H9 (cell line): ENCODE measurements around the gene PPP2R2B. TPM values are rescaled to one million over a fixed set of nuclear protein-coding genes. Genes with fewer than 3 reads are reported as not detected.

Experiments used
- DNase-seq: peaks from one replicate; pipeline ENCODE4 v3.0.0-alpha.2; 2017
- H2AFZ ChIP-seq: one replicate; pipeline ENCODE4 v1.6.1; 2013; ENCODE audit warnings: mild to moderate bottlenecking, low read length, control low read depth, moderate library complexity
- H2AK5ac ChIP-seq: 2 replicates; pipeline ENCODE4 v1.6.1; 2013; ENCODE audit warnings: low read length, control low read depth, mixed read lengths; ENCODE audit not compliant: insufficient read length
- H2BK120ac ChIP-seq: one replicate; pipeline ENCODE4 v1.6.1; 2013; ENCODE audit warnings: low read depth, mild to moderate bottlenecking, low read length, control low read depth, inconsistent platforms; ENCODE audit not compliant: poor library complexity, severe bottlenecking
- H2BK12ac ChIP-seq: 2 replicates; pipeline ENCODE4 v1.6.1; 2013; ENCODE audit warnings: low read length, control low read depth, mixed read lengths, low read depth; ENCODE audit not compliant: insufficient read length
- H2BK15ac ChIP-seq: 2 replicates; pipeline ENCODE4 v1.6.1; 2013; ENCODE audit warnings: low read depth, low read length, control low read depth
- H2BK20ac ChIP-seq: one replicate; pipeline ENCODE4 v1.6.1; 2013; ENCODE audit warnings: low read depth, mild to moderate bottlenecking, low read length, control low read depth, inconsistent platforms; ENCODE audit not compliant: poor library complexity, severe bottlenecking
- H2BK5ac ChIP-seq: 2 replicates; pipeline ENCODE4 v1.6.1; 2013; ENCODE audit warnings: low read length, control low read depth, mixed read lengths; ENCODE audit not compliant: insufficient read length
- H3K14ac ChIP-seq: 2 replicates; pipeline ENCODE4 v1.6.1; 2013; ENCODE audit warnings: low read length, control low read depth; ENCODE audit not compliant: insufficient read depth
- H3K18ac ChIP-seq: 2 replicates; pipeline ENCODE4 v1.6.1; 2013; ENCODE audit warnings: low read depth, mild to moderate bottlenecking, mixed read lengths, low read length, control low read depth; ENCODE audit not compliant: insufficient read length
- H3K23ac ChIP-seq: 2 replicates; pipeline ENCODE4 v1.6.1; 2013; ENCODE audit warnings: low read length, control low read depth, mixed read lengths, low read depth; ENCODE audit not compliant: insufficient read length
- H3K23me2 ChIP-seq: 2 replicates; pipeline ENCODE4 v1.6.1; 2013; ENCODE audit warnings: low read depth, mild to moderate bottlenecking, mixed read lengths, low read length, control low read depth; ENCODE audit not compliant: insufficient read length, poor library complexity, severe bottlenecking
- H3K27ac ChIP-seq: 2 replicates; pipeline ENCODE4 v1.5.1; 2013; ENCODE audit warnings: low read length, control low read depth, mixed read lengths, low read depth; ENCODE audit not compliant: insufficient read length
- H3K27me3 ChIP-seq: 2 replicates; pipeline ENCODE4 v1.6.1; 2013; ENCODE audit warnings: low read length, control low read depth, inconsistent platforms; ENCODE audit not compliant: insufficient read depth
- H3K4ac ChIP-seq: 2 replicates; pipeline ENCODE4 v1.6.1; 2013; ENCODE audit warnings: low read depth, mild to moderate bottlenecking, control low read depth, inconsistent platforms, low read length, moderate library complexity
- H3K4me1 ChIP-seq: 2 replicates; pipeline ENCODE4 v1.6.1; 2013; ENCODE audit warnings: low read length, control low read depth, inconsistent platforms; ENCODE audit not compliant: insufficient read depth
- H3K4me2 ChIP-seq: 2 replicates; pipeline ENCODE4 v1.6.1; 2013; ENCODE audit warnings: low read length, control low read depth, mixed read lengths; ENCODE audit not compliant: insufficient read length, insufficient read depth
- H3K56ac ChIP-seq: 2 replicates; pipeline ENCODE4 v1.6.1; 2013; ENCODE audit warnings: low read depth, mild to moderate bottlenecking, mixed read lengths, low read length, control low read depth; ENCODE audit not compliant: insufficient read length
- H3K79me1 ChIP-seq: 2 replicates; pipeline ENCODE4 v1.6.1; 2013; ENCODE audit warnings: low read depth, mild to moderate bottlenecking, moderate library complexity, low read length, control low read depth, inconsistent platforms; ENCODE audit not compliant: insufficient read depth, poor library complexity, severe bottlenecking
- H3K79me2 ChIP-seq: 2 replicates; pipeline ENCODE4 v1.6.1; 2013; ENCODE audit warnings: low read length, control low read depth, inconsistent platforms; ENCODE audit not compliant: insufficient read depth
- H3K9ac ChIP-seq: 2 replicates; pipeline ENCODE4 v1.6.1; 2013; ENCODE audit warnings: low read length, control low read depth, mixed read lengths; ENCODE audit not compliant: insufficient read length; ENCODE audit errors: extremely low read depth
- H3K9me3 ChIP-seq: one replicate; pipeline ENCODE4 v1.6.1; 2013; ENCODE audit warnings: low read depth, low read length, inconsistent platforms; ENCODE audit not compliant: control insufficient read depth
- H3T11ph ChIP-seq: one replicate; pipeline ENCODE4 v1.6.1; 2013; ENCODE audit warnings: mild to moderate bottlenecking, low read length, control low read depth, inconsistent platforms
- H4K20me1 ChIP-seq: one replicate; pipeline ENCODE4 v1.6.1; 2013; ENCODE audit not compliant: control insufficient read depth, insufficient read length, insufficient read depth
- H4K5ac ChIP-seq: 2 replicates; pipeline ENCODE4 v1.6.1; 2013; ENCODE audit warnings: low read depth, mild to moderate bottlenecking, mixed read lengths, low read length, control low read depth; ENCODE audit not compliant: insufficient read length
- H4K8ac ChIP-seq: replicated peaks from 2 replicates; pipeline ENCODE4 v1.6.1; 2013; ENCODE audit warnings: low read length, control low read depth, mixed read lengths, low read depth; ENCODE audit not compliant: insufficient read length
- H4K91ac ChIP-seq: 2 replicates; pipeline ENCODE4 v1.6.1; 2013; ENCODE audit warnings: low read depth, mild to moderate bottlenecking, moderate library complexity, mixed read lengths, low read length, control low read depth; ENCODE audit not compliant: insufficient read length
- H3K27ac Mint-ChIP-seq, 3 experiments: 2 replicates in 2 of 3; 3 replicates in 1 of 3; pipeline ENCODE4 v1.8.0; 2020 to 2021; ENCODE audit warnings: mixed read lengths in 3 of 3, mild to moderate bottlenecking in 1 of 3, moderate library complexity in 1 of 3
- H3K27me3 Mint-ChIP-seq: 2 replicates; pipeline ENCODE4 v1.8.0; 2021; ENCODE audit warnings: low read depth, mild to moderate bottlenecking, moderate library complexity, mixed read lengths
- H3K36me3 Mint-ChIP-seq, 3 experiments: 2 replicates in 2 of 3; 3 replicates in 1 of 3; pipeline ENCODE4 v1.8.0; 2020 to 2021; ENCODE audit warnings: low read depth in 3 of 3, mixed read lengths in 3 of 3; ENCODE audit not compliant: insufficient read depth in 1 of 3
- H3K4me1 Mint-ChIP-seq, 2 experiments: 2 replicates each; pipeline ENCODE4 v1.8.0; 2020; ENCODE audit warnings: mixed read lengths in 2 of 2
- H3K4me3 Mint-ChIP-seq, 2 experiments: 2 replicates in 1 of 2; 3 replicates in 1 of 2; pipeline ENCODE4 v1.8.0; 2020 to 2021; ENCODE audit warnings: mild to moderate bottlenecking in 2 of 2, mixed read lengths in 2 of 2, moderate library complexity in 1 of 2
- H3K9me3 Mint-ChIP-seq, 2 experiments: 2 replicates in 1 of 2; 3 replicates in 1 of 2; pipeline ENCODE4 v1.8.0; 2020; ENCODE audit warnings: mild to moderate bottlenecking in 2 of 2, mixed read lengths in 2 of 2, moderate library complexity in 1 of 2
- CTCF ChIP-seq: fragments of 200-600 bp; sonication (generic); conservative IDR thresholded peaks from 3 replicates; pipeline ENCODE4 v1.8.0; 2021; ENCODE audit warnings: antibody characterized with exemption, mild to moderate bottlenecking
- WGBS: extraction: QIAGEN DNeasy Blood & Tissue Kit; methylation state at CpG from one replicate; pipeline ENCODE4 v1.1.7; 2013; ENCODE audit warnings: missing lambda C conversion rate, low lambda C conversion rate, mixed read lengths; ENCODE audit not compliant: insufficient read length; ENCODE audit errors: extremely low coverage; 5-methylcytosine and 5-hydroxymethylcytosine counted together
- total RNA-seq: library from RNA; stranded (reverse); gene quantifications from 2 replicates; pipeline ENCODE4 v1.2.1, GENCODE V29; 2021

Gene PPP2R2B
- total RNA-seq, 1 experiment from 2014 or later, result 14.3 TPM

- no peak overlapping the region for H2BK15ac ChIP-seq
- no peak overlapping the region for H3K4me3 Mint-ChIP-seq
- no peak overlapping the region for H4K5ac ChIP-seq
- no peak overlapping the region for H3K27ac ChIP-seq
- no peak overlapping the region for H3T11ph ChIP-seq
- no CpG with 5 or more reads among the region's 1 CpG for WGBS
- no peak overlapping the region for H2BK12ac ChIP-seq
- H3K9ac ChIP-seq, result no peak overlapping the region
- no peak overlapping the region for H4K91ac ChIP-seq
- no peak overlapping the region for H3K56ac ChIP-seq
- no peak overlapping the region for H2BK120ac ChIP-seq
- H3K18ac ChIP-seq, result no peak overlapping the region
- no peak overlapping the region for H2AFZ ChIP-seq
- H3K79me2 ChIP-seq, result no peaks in the 10 kb centered on the region
- no peaks in the 10 kb centered on the region; the same call in 1 of the 2 replicates for H3K27me3 Mint-ChIP-seq
- no peak overlapping the region for H3K4me2 ChIP-seq
- no peak overlapping the region for H2BK5ac ChIP-seq
- no peak overlapping the region for H4K8ac ChIP-seq
- no peak overlapping the region for H3K27ac Mint-ChIP-seq
- no peaks in the 10 kb centered on the region; a peak in 2 of 7 replicates for H3K36me3 Mint-ChIP-seq
- no peaks in the 10 kb centered on the region for H3K27me3 ChIP-seq
- no peak overlapping the region for H2AK5ac ChIP-seq
- H3K9me3 Mint-ChIP-seq, result no peaks in the 10 kb centered on the region
- H3K14ac ChIP-seq, result no peak overlapping the region
- H3K23ac ChIP-seq, result no peak overlapping the region
- no peaks in the 10 kb centered on the region for H4K20me1 ChIP-seq
- peaks cover 10% of the 10 kb centered on the region; the same call in 1 of the 2 replicates for H3K4me1 ChIP-seq
- no peaks in the 10 kb centered on the region for H3K23me2 ChIP-seq
- no peak overlapping the region for H2BK20ac ChIP-seq
- DNase-seq, result no peak
- no peaks in the 10 kb centered on the region for H3K79me1 ChIP-seq
- peaks cover 17 to 18% of the 10 kb centered on the region in 2 experiments for H3K4me1 Mint-ChIP-seq
- TF ChIP-seq CTCF, result no peak
- H3K4ac ChIP-seq, result no peak overlapping the region
- H3K9me3 ChIP-seq, result no peaks in the 10 kb centered on the region
These were observed 205.7 kb downstream of the PPP2R2B start for GRCh38 chr5:146672866-146673265.
